K562 (cell line): ENCODE results near the gene FAM53B. TPM values are rescaled to one million over a fixed set of nuclear protein-coding genes. Genes with fewer than 3 reads are reported as not detected.

Source experiments
- BACH1 ChIP-seq: fragments of 200-800 bp; sonication (Bioruptor generic); IDR thresholded peaks from 2 replicates; pipeline ENCODE4 v1.6.1; 2016; ENCODE audit warnings: missing genetic modification characterization, missing compliant biosample characterization
- BRD9 ChIP-seq: fragments of 450-650 bp; IDR thresholded peaks from 2 replicates; pipeline ENCODE4 v1.6.1; 2018; ENCODE audit warnings: low read depth; ENCODE audit not compliant: partially characterized antibody
- CREB1 ChIP-seq, 2 experiments: sonication (generic) in 1 of 2; formaldehyde crosslinking in 1 of 2; IDR thresholded peaks; 2 replicates each; pipeline versions ENCODE4 v1.6.1 to v1.8.0; 2012 to 2022; ENCODE audit warnings: inconsistent platforms in 1 of 2, mild to moderate bottlenecking in 1 of 2, missing genetic modification reagents in 1 of 2, moderate library complexity in 1 of 2
- MAFG ChIP-seq: fragments of 450-650 bp; conservative IDR thresholded peaks from 2 replicates; pipeline ENCODE4 v1.6.1; 2016; ENCODE audit warnings: missing genetic modification characterization, missing compliant biosample characterization
- MCM2 ChIP-seq: fragments of 450-650 bp; IDR thresholded peaks from 2 replicates; pipeline ENCODE4 v1.6.1; 2017; ENCODE audit warnings: low read depth, mild to moderate bottlenecking
- NCOR1 ChIP-seq: fragments of 450-650 bp; IDR thresholded peaks from 2 replicates; pipeline ENCODE4 v1.6.1; 2016; ENCODE audit warnings: mild to moderate bottlenecking, moderate library complexity
- POLR2AphosphoS5 ChIP-seq: IDR thresholded peaks from 2 replicates; pipeline ENCODE4 v1.6.1; 2011; ENCODE audit warnings: mild to moderate bottlenecking, low read depth, low read length, moderate library complexity; ENCODE audit not compliant: control insufficient read depth, insufficient read depth
- SRSF3 ChIP-seq: fragments of 200-400 bp; formaldehyde crosslinking; IDR thresholded peaks from 2 replicates; pipeline ENCODE4 v1.6.1; 2016; ENCODE audit warnings: mild to moderate bottlenecking, low read length, moderate library complexity; ENCODE audit not compliant: insufficient read depth
- TSC22D4 ChIP-seq: fragments of 450-650 bp; IDR thresholded peaks from 2 replicates; pipeline ENCODE4 v1.6.1; 2016; ENCODE audit warnings: missing genetic modification characterization, missing biosample characterization, control low read depth
- ZNF318 ChIP-seq, 2 experiments: fragments of 450-650 bp; IDR thresholded peaks; 2 replicates each; pipeline ENCODE4 v1.6.1; 2016; ENCODE audit warnings: mild to moderate bottlenecking in 2 of 2, borderline replicate concordance in 1 of 2, low read depth in 1 of 2, moderate library complexity in 1 of 2
- polyA plus RNA-seq, 8 experiments: library from polyadenylated mRNA; depleted of rRNA in 4 of 8; stranded (reverse) in 5 of 8; unstranded in 3 of 8; fragments of >200 nt; fragmentation: Nextera tagmentation in 2 of 8; fragmentation: Illumina TruSeq in 1 of 8; extraction: Ambion mirVana in 2 of 8; extraction: Trizol in 1 of 8; gene quantifications; 2 replicates each; pipeline versions ENCODE4 v1.2.1 to v1.2.3, GENCODE V29; 2011 to 2014; ENCODE audit warnings: inconsistent platforms in 1 of 8, missing spikeins in 1 of 8
- total RNA-seq, 7 experiments: library from RNA; depleted of rRNA in 6 of 7; stranded (reverse); fragments of >200 nt in 6 of 7; fragmentation: Illumina TruSeq in 2 of 7; extraction: Trizol in 2 of 7; gene quantifications; 2 replicates each; pipeline versions ENCODE4 v1.2.1 to v1.2.3, GENCODE V29; 2011 to 2021; ENCODE audit warnings: low replicate concordance in 1 of 7
- TF ChIP-seq, protein P1 (sequence below): sonication (generic); formaldehyde crosslinking; IDR thresholded peaks from 2 replicates; pipeline ENCODE4 v1.4.0; 2020; ENCODE audit warnings: mild to moderate bottlenecking, missing genetic modification reagents
- TF ChIP-seq, protein P2 (sequence below): sonication (generic); formaldehyde crosslinking; IDR thresholded peaks from 2 replicates; pipeline ENCODE4 v1.8.0; 2022; ENCODE audit warnings: mild to moderate bottlenecking, missing genetic modification reagents

The FAM53B gene
- total and polyA plus RNA-seq, 9 of the 15 experiments (the other 6 are each of a cell fraction or from before 2014, with no cell fraction given) = 0.03 to 16.5 (median 5.0) TPM

DNA sequence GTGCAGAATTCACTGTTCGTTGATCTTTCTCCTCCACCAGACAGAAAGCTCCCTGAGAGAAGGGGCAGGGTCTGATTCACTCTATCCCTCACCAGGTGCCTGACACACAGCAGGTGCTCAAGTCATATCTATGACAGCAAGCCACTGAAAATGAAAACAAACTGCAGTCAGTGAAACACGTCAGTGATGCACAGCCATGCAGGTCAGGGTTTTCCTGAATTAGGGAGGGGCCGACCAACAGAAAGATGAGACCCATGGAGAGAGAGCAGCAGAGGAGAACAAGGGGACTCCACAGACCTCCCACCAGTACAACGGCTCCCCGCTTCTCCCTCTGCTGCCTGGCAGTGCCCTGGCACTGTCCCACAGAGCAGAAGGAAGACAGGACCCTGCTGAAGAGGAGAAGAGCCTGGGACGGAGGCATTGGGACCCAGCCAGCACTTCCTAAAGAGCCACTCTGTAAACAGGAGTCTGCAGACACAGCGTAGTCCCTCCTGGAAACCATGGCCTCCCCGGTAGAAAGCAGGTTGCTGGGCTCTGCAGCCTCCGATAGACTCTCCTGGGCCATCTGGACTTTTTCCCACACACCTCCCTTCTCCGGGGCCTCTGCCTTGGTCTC, 50.3 kb downstream of the FAM53B start (continued):
- TF ChIP-seq, protein P1, sequence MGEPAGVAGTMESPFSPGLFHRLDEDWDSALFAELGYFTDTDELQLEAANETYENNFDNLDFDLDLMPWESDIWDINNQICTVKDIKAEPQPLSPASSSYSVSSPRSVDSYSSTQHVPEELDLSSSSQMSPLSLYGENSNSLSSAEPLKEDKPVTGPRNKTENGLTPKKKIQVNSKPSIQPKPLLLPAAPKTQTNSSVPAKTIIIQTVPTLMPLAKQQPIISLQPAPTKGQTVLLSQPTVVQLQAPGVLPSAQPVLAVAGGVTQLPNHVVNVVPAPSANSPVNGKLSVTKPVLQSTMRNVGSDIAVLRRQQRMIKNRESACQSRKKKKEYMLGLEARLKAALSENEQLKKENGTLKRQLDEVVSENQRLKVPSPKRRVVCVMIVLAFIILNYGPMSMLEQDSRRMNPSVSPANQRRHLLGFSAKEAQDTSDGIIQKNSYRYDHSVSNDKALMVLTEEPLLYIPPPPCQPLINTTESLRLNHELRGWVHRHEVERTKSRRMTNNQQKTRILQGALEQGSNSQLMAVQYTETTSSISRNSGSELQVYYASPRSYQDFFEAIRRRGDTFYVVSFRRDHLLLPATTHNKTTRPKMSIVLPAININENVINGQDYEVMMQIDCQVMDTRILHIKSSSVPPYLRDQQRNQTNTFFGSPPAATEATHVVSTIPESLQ (CRISPR knock-in tag) = no peak
- TF ChIP-seq NCOR1 (peak; percentile 35; the same call in 1 of the 2 replicates), POLR2AphosphoS5 (peak; percentile 39; the same call in 1 of the 2 replicates), CREB1 (IDR thresholded peaks at IDR 0.05) (no peak), CREB1 (CRISPR knock-in tag; IDR thresholded peaks at IDR 0.05) (no peak), MAFG (tag) (no peak), ZNF318 (IDR thresholded peaks at IDR 0.05; ENCODE audit: borderline replicate concordance in 1 of 2, low read depth in 1 of 2) (no peak), MCM2 (no peak), BRD9 (no peak), SRSF3 (no peak), BACH1 (tag) (no peak), TSC22D4 (tag) (no peak)
- TF ChIP-seq, protein P2, sequence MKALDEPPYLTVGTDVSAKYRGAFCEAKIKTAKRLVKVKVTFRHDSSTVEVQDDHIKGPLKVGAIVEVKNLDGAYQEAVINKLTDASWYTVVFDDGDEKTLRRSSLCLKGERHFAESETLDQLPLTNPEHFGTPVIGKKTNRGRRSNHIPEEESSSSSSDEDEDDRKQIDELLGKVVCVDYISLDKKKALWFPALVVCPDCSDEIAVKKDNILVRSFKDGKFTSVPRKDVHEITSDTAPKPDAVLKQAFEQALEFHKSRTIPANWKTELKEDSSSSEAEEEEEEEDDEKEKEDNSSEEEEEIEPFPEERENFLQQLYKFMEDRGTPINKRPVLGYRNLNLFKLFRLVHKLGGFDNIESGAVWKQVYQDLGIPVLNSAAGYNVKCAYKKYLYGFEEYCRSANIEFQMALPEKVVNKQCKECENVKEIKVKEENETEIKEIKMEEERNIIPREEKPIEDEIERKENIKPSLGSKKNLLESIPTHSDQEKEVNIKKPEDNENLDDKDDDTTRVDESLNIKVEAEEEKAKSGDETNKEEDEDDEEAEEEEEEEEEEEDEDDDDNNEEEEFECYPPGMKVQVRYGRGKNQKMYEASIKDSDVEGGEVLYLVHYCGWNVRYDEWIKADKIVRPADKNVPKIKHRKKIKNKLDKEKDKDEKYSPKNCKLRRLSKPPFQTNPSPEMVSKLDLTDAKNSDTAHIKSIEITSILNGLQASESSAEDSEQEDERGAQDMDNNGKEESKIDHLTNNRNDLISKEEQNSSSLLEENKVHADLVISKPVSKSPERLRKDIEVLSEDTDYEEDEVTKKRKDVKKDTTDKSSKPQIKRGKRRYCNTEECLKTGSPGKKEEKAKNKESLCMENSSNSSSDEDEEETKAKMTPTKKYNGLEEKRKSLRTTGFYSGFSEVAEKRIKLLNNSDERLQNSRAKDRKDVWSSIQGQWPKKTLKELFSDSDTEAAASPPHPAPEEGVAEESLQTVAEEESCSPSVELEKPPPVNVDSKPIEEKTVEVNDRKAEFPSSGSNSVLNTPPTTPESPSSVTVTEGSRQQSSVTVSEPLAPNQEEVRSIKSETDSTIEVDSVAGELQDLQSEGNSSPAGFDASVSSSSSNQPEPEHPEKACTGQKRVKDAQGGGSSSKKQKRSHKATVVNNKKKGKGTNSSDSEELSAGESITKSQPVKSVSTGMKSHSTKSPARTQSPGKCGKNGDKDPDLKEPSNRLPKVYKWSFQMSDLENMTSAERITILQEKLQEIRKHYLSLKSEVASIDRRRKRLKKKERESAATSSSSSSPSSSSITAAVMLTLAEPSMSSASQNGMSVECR (CRISPR knock-in tag) = no peak
